ACHN (cell line): Measurements from ENCODE around the gene CCNF.

Experiments
- DNase-seq: peaks from one replicate; pipeline ENCODE4 v3.0.0-alpha.2; 2015
- in situ Hi-C: cut with HindIII; loops from 2 replicates; pipeline ENCODE4 v1.10.0; 2017; ENCODE audit warnings: low sequenced_read_pairs, low pct_ligation_motif_present, low pct_unique_long_range_greater_than_20kb

Gene CCNF

GRCh38 chr16:2450535-2450934 is 21.3 kb downstream of the CCNF start:
- in situ Hi-C loops, result loop anchor here (25.0 kb wide), 1 partner anchor 288 kb away; the partner anchor contains the start of gene TRAF7
- no peak for DNase-seq

- no peak for DNase-seq
- in situ Hi-C loops, result loop anchor here (25.0 kb wide), 1 partner anchor 289 kb away; the partner anchor contains the start of gene TRAF7
Observed at GRCh38 chr16:2450975-2451381, 21.7 kb downstream of the CCNF start.

GRCh38 chr16:2451851-2452320 is 22.6 kb downstream of the CCNF start:
- peak; percentile 27 for DNase-seq
- in situ Hi-C loops, result loop anchor here (25.0 kb wide), 1 partner anchor 290 kb away; the partner anchor contains the start of gene TRAF7

- in situ Hi-C loops, result loop anchor here (25.0 kb wide), 1 partner anchor 290 kb away; the partner anchor contains the start of gene TRAF7
- DNase-seq, result no peak
Observed at GRCh38 chr16:2452650-2453049, 23.4 kb downstream of the CCNF start.

GRCh38 chr16:2455081-2455845 is 26.0 kb downstream of the CCNF start:
- in situ Hi-C loops, result loop anchor here (25.0 kb wide), 1 partner anchor 293 kb away; the partner anchor contains the start of gene TRAF7

GRCh38 chr16:2456551-2457153 is 27.4 kb downstream of the CCNF start:
- no peak for DNase-seq
- in situ Hi-C loops, result loop anchor here (25.0 kb wide), 1 partner anchor 294 kb away; the partner anchor contains the start of gene TRAF7

More at GRCh38 chr16:2455081-2455845, 26.0 kb downstream of the CCNF start:
- no peak for DNase-seq

GRCh38 chr16:2457267-2457666 is 28.0 kb downstream of the CCNF start:
- DNase-seq, result no peak
- in situ Hi-C loops, result loop anchor here (25.0 kb wide), 1 partner anchor 295 kb away; the partner anchor contains the start of gene TRAF7

GRCh38 chr16:2457946-2458345 is 28.7 kb downstream of the CCNF start:
- in situ Hi-C loops, result loop anchor here (25.0 kb wide), 1 partner anchor 296 kb away; the partner anchor contains the start of gene TRAF7
- no peak for DNase-seq

- DNase-seq, result no peak
- in situ Hi-C loops, result loop anchor here (25.0 kb wide), 1 partner anchor 297 kb away; the partner anchor contains the start of gene TRAF7
Observed at GRCh38 chr16:2458887-2459646, 29.8 kb downstream of the CCNF start.

GRCh38 chr16:2459647-2460390 is 30.6 kb downstream of the CCNF start, which contains the start of gene TEDC2:
Gene TEDC2 (plus strand): TSS chr16:2460109. CDS start chr16:2460145, 36 bp downstream.
- in situ Hi-C loops, result loop anchor here (25.0 kb wide), 1 partner anchor 298 kb away; the partner anchor contains the start of gene TRAF7
- peak; percentile 98 for DNase-seq

GRCh38 chr16:2460391-2460713 is 31.1 kb downstream of the CCNF start:
- in situ Hi-C loops, result loop anchor here (25.0 kb wide), 1 partner anchor 298 kb away; the partner anchor contains the start of gene TRAF7
- no peak for DNase-seq

GRCh38 chr16:2460916-2461315 is 31.7 kb downstream of the CCNF start:
- DNase-seq, result no peak
- in situ Hi-C loops, result loop anchor here (25.0 kb wide), 1 partner anchor 299 kb away; the partner anchor contains the start of gene TRAF7

GRCh38 chr16:2462031-2462866 is 33.0 kb downstream of the CCNF start:
- no peak for DNase-seq
- in situ Hi-C loops, result loop anchor here (25.0 kb wide), 1 partner anchor 300 kb away; the partner anchor contains the start of gene TRAF7

- DNase-seq, result no peak
- in situ Hi-C loops, result loop anchor here (25.0 kb wide), 1 partner anchor 302 kb away; the partner anchor contains the start of gene TRAF7
Observed at GRCh38 chr16:2464333-2464732, 35.1 kb downstream of the CCNF start.

GRCh38 chr16:2465653-2466415 is 36.6 kb downstream of the CCNF start:
- DNase-seq, result no peak
- in situ Hi-C loops, result loop anchor here (25.0 kb wide), 1 partner anchor 304 kb away; the partner anchor contains the start of gene TRAF7
